H1 (cell line): ENCODE measurements around the gene CYSRT1. TPM values are rescaled to one million over a fixed set of nuclear protein-coding genes. Genes with fewer than 3 reads are reported as not detected.

Source experiments
- EZH2 ChIP-seq: fragments of 200-600 bp; sonication (generic); IDR thresholded peaks from 2 replicates; pipeline ENCODE4 v1.7.1; 2012; ENCODE audit warnings: low read depth, mild to moderate bottlenecking, moderate library complexity, low read length, inconsistent platforms; ENCODE audit not compliant: severe bottlenecking
- RNF2 ChIP-seq: fragments of 200-900, 300-1000 bp; sonication (generic); IDR thresholded peaks from 2 replicates; pipeline ENCODE4 v1.7.1; 2016; ENCODE audit warnings: borderline replicate concordance, low read depth, mild to moderate bottlenecking, antibody characterized with exemption, low read length; ENCODE audit not compliant: poor library complexity, severe bottlenecking; ENCODE audit errors: missing control alignments
- polyA plus RNA-seq, 7 experiments: library from polyadenylated mRNA; depleted of rRNA in 3 of 7; stranded (reverse) in 5 of 7; unstranded in 2 of 7; fragments of >200 nt in 5 of 7; fragments of 200-250 nt in 2 of 7; gene quantifications; 1 replicate in 5 of 7; 2 replicates in 1 of 7; 4 replicates in 1 of 7; pipeline versions ENCODE4 v1.2.1 to v1.2.3, GENCODE V29; 2011 to 2013; ENCODE audit warnings: missing spikeins in 2 of 7, mixed read lengths in 2 of 7
- total RNA-seq: library from RNA; stranded (reverse); fragmentation: NEBNext Ultra II Directional; extraction: Animal tissue kit (Norgen Biotek cat#: 25700); gene quantifications from 2 replicates; pipeline ENCODE4 v1.2.1, GENCODE V29; 2021
- TF ChIP-seq, protein P1 (sequence below), 3 experiments: IDR thresholded peaks; 1 replicate in 2 of 3; 2 replicates in 1 of 3; pipeline versions ENCODE4 v1.5.1 to v1.6.1; 2011; ENCODE audit warnings: low read length in 3 of 3, mild to moderate bottlenecking in 3 of 3, inconsistent platforms in 2 of 3, low read depth in 1 of 3, moderate library complexity in 1 of 3; ENCODE audit not compliant: insufficient read depth in 1 of 3; ENCODE audit errors: control extremely low read depth in 1 of 3

CYSRT1 gene
- total and polyA plus RNA-seq, 2 of the 8 experiments (the other 6 are each of a cell fraction or from before 2014, with no cell fraction given), result 1.0 to 6.5 TPM

GRCh38 chr9:137190315-137190856 is 34.6 kb upstream of the CYSRT1 start (continued):
- TF ChIP-seq RNF2 (no peak), EZH2 (no peak)
- TF ChIP-seq, protein P1, sequence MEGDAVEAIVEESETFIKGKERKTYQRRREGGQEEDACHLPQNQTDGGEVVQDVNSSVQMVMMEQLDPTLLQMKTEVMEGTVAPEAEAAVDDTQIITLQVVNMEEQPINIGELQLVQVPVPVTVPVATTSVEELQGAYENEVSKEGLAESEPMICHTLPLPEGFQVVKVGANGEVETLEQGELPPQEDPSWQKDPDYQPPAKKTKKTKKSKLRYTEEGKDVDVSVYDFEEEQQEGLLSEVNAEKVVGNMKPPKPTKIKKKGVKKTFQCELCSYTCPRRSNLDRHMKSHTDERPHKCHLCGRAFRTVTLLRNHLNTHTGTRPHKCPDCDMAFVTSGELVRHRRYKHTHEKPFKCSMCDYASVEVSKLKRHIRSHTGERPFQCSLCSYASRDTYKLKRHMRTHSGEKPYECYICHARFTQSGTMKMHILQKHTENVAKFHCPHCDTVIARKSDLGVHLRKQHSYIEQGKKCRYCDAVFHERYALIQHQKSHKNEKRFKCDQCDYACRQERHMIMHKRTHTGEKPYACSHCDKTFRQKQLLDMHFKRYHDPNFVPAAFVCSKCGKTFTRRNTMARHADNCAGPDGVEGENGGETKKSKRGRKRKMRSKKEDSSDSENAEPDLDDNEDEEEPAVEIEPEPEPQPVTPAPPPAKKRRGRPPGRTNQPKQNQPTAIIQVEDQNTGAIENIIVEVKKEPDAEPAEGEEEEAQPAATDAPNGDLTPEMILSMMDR (IDR thresholded peaks at IDR 0.05; ENCODE audit: control extremely low read depth in 1 of 3, insufficient read depth in 1 of 3, low read depth in 1 of 3, low read length in 3 of 3), result no peak; a peak in 1 of 4 replicates
